OCI-LY1 (cell line): ENCODE measurements around the gene SEMG2.

Experiments used
- H2AFZ ChIP-seq: fragments of 200-600 bp; sonication (generic), shearing (Covaris generic); 2 replicates; pipeline ENCODE4 v1.6.0; 2014; ENCODE audit warnings: antibody characterized with exemption, mild to moderate bottlenecking, low read length
- H3F3A ChIP-seq: fragments of 200-600 bp; sonication (generic), shearing (Covaris generic); 2 replicates; pipeline ENCODE4 v1.6.0; 2014; ENCODE audit warnings: mild to moderate bottlenecking, antibody characterized with exemption, low read length, moderate library complexity; ENCODE audit not compliant: insufficient read depth
- H3K27ac ChIP-seq: fragments of 200-600 bp; sonication (generic); 2 replicates; pipeline ENCODE4 v1.5.1; 2014; ENCODE audit warnings: low read length, mixed run types, mild to moderate bottlenecking, low read depth; ENCODE audit not compliant: poor library complexity, severe bottlenecking
- H3K27me3 ChIP-seq: fragments of 200-600 bp; sonication (generic); 2 replicates; pipeline ENCODE4 v1.6.0; 2014; ENCODE audit warnings: antibody characterized with exemption, mild to moderate bottlenecking, low read length, moderate library complexity; ENCODE audit not compliant: insufficient read depth
- H3K36me3 ChIP-seq: fragments of 200-600 bp; sonication (generic); 2 replicates; pipeline ENCODE4 v1.6.1; 2014; ENCODE audit warnings: mild to moderate bottlenecking, antibody characterized with exemption, low read length, moderate library complexity, mixed read lengths; ENCODE audit not compliant: insufficient read depth
- H3K4me1 ChIP-seq: fragments of 200-600 bp; sonication (generic); 2 replicates; pipeline ENCODE4 v1.5.1; 2014; ENCODE audit warnings: mild to moderate bottlenecking, low read length, moderate library complexity; ENCODE audit not compliant: insufficient read depth, severe bottlenecking
- H3K4me2 ChIP-seq: fragments of 200-600 bp; sonication (generic), shearing (Covaris generic); 2 replicates; pipeline ENCODE4 v1.6.1; 2014; ENCODE audit warnings: low read length
- H3K4me3 ChIP-seq: fragments of 200-600 bp; sonication (generic); 2 replicates; pipeline ENCODE4 v1.5.1; 2014; ENCODE audit warnings: low read length, low read depth, mild to moderate bottlenecking, mixed read lengths; ENCODE audit not compliant: poor library complexity, severe bottlenecking
- H3K79me2 ChIP-seq: fragments of 200-600 bp; shearing (Covaris generic); 2 replicates; pipeline ENCODE4 v1.6.1; 2016; ENCODE audit warnings: mixed run types, low read length, mixed read lengths; ENCODE audit not compliant: insufficient read depth
- H3K9ac ChIP-seq: fragments of 200-600 bp; sonication (generic), shearing (Covaris generic); 2 replicates; pipeline ENCODE4 v1.6.1; 2014; ENCODE audit warnings: mild to moderate bottlenecking, low read length, mixed read lengths
- H3K9me2 ChIP-seq: fragments of 200-600 bp; sonication (generic), shearing (Covaris generic); 2 replicates; pipeline ENCODE4 v1.6.1; 2014; ENCODE audit warnings: low read depth, mild to moderate bottlenecking, low read length, mixed read lengths
- H3K9me3 ChIP-seq: fragments of 200-600 bp; shearing (Covaris generic); 2 replicates; pipeline ENCODE4 v1.6.1; 2014; ENCODE audit warnings: low read length, mixed read lengths
- H4K20me1 ChIP-seq: fragments of 200-600 bp; sonication (generic), shearing (Covaris generic); 2 replicates; pipeline ENCODE4 v1.6.0; 2016; ENCODE audit warnings: mild to moderate bottlenecking, low read length; ENCODE audit not compliant: insufficient read depth
- CTCF ChIP-seq: fragments of 200-600 bp; sonication (generic), shearing (Covaris generic); IDR thresholded peaks from 2 replicates; pipeline ENCODE4 v1.5.1; 2017; ENCODE audit warnings: mild to moderate bottlenecking, antibody characterized with exemption, low read length, moderate library complexity, mixed read lengths
- EZH2 ChIP-seq: fragments of 200-600 bp; sonication (generic), shearing (Covaris generic); IDR thresholded peaks from 2 replicates; pipeline ENCODE4 v1.8.0; 2017; ENCODE audit warnings: borderline replicate concordance, mixed run types, mild to moderate bottlenecking, antibody characterized with exemption, low read length, moderate library complexity, mixed read lengths

SEMG2 gene

GRCh38 chr20:45183084-45183483, 38.1 kb upstream of the SEMG2 start:
- no peaks in the 10 kb centered on the region for H3K4me1 ChIP-seq
- no peaks in the 10 kb centered on the region for H4K20me1 ChIP-seq
- H3K4me2 ChIP-seq: no peak overlapping the region
- no peaks in the 10 kb centered on the region for H3K36me3 ChIP-seq
- TF ChIP-seq EZH2: no peak
- TF ChIP-seq CTCF: no peak
- H3F3A ChIP-seq: no peaks in the 10 kb centered on the region
- no peak overlapping the region for H3K9ac ChIP-seq
- no peak overlapping the region for H3K4me3 ChIP-seq
- no peak overlapping the region for H3K27ac ChIP-seq
- no peaks in the 10 kb centered on the region for H3K79me2 ChIP-seq
- no peak overlapping the region for H2AFZ ChIP-seq
- no peaks in the 10 kb centered on the region for H3K9me3 ChIP-seq
- H3K27me3 ChIP-seq: peaks cover 4% of the 10 kb centered on the region; the same call in 1 of the 2 replicates
- H3K9me2 ChIP-seq: no peaks in the 10 kb centered on the region

GRCh38 chr20:45187693-45188092, 33.5 kb upstream of the SEMG2 start:
- Histone ChIP-seq H3K4me1 (no peaks in the 10 kb centered on the region), H3K79me2 (no peaks in the 10 kb centered on the region), H3K27ac (no peak overlapping the region), H3K9me3 (no peaks in the 10 kb centered on the region), H3F3A (no peaks in the 10 kb centered on the region), H3K9ac (no peak overlapping the region), H3K36me3 (no peaks in the 10 kb centered on the region), H2AFZ (no peak overlapping the region), H3K4me3 (no peak overlapping the region), H3K27me3 (no peaks in the 10 kb centered on the region), H4K20me1 (no peaks in the 10 kb centered on the region), H3K9me2 (no peaks in the 10 kb centered on the region), H3K4me2 (no peak overlapping the region)
- no peak for TF ChIP-seq CTCF

GRCh38 chr20:45189067-45189609, 32.0 kb upstream of the SEMG2 start:
- Histone ChIP-seq H3K4me2 (no peak overlapping the region), H3K27ac (no peak overlapping the region), H3K9me3 (no peaks in the 10 kb centered on the region), H3K9me2 (no peaks in the 10 kb centered on the region), H4K20me1 (no peaks in the 10 kb centered on the region), H3K9ac (no peak overlapping the region), H3K4me1 (no peaks in the 10 kb centered on the region), H2AFZ (no peak overlapping the region), H3K79me2 (no peaks in the 10 kb centered on the region), H3K4me3 (no peak overlapping the region), H3K27me3 (no peaks in the 10 kb centered on the region), H3F3A (no peaks in the 10 kb centered on the region), H3K36me3 (no peaks in the 10 kb centered on the region)
- no peak for TF ChIP-seq CTCF
- TF ChIP-seq EZH2: no peak
